Activated T-helper 2 cell treated with anti-CD3 and anti-CD28 coated beads, Interferon-gamma antibody, Interleukin-2, Interleukin-4, amounts not matched to agents 10 μg/mL and 5 μg/mL and 100 μg/mL, durations not matched to agents 14 hours and 24 hours and 36 hours (primary cell): Measurements from ENCODE around the gene MPHOSPH9. TPM values are rescaled to one million over a fixed set of nuclear protein-coding genes. Genes with fewer than 3 reads are reported as not detected.

Source experiments
- DNase-seq: peaks from one replicate; pipeline ENCODE4 v3.0.0; 2021; ENCODE audit warnings: low spot score
- H3K27ac Mint-ChIP-seq: one replicate; pipeline ENCODE4 v1.8.0; 2021; ENCODE audit warnings: mixed read lengths
- H3K27me3 Mint-ChIP-seq: one replicate; pipeline ENCODE4 v1.8.0; 2021; ENCODE audit warnings: low read depth, mixed read lengths
- H3K36me3 Mint-ChIP-seq: one replicate; pipeline ENCODE4 v1.8.0; 2021; ENCODE audit warnings: low read depth, mixed read lengths
- H3K4me1 Mint-ChIP-seq: one replicate; pipeline ENCODE4 v1.8.0; 2021; ENCODE audit warnings: low read depth, mixed read lengths
- H3K4me3 Mint-ChIP-seq: one replicate; pipeline ENCODE4 v1.8.0; 2021; ENCODE audit warnings: low read depth, mild to moderate bottlenecking, moderate library complexity, mixed read lengths
- H3K9me3 Mint-ChIP-seq: one replicate; pipeline ENCODE4 v1.8.0; 2021; ENCODE audit warnings: mixed read lengths
- intact Hi-C: fragments of 100-400 bp; cut with micrococcal nuclease; formaldehyde crosslinking; loops from one replicate; pipeline ENCODE4 v1.15.1; 2023
- total RNA-seq: library from RNA; stranded (reverse); gene quantifications from 2 replicates; pipeline ENCODE4 v1.2.3, GENCODE V29; 2022

The MPHOSPH9 gene, protein sequence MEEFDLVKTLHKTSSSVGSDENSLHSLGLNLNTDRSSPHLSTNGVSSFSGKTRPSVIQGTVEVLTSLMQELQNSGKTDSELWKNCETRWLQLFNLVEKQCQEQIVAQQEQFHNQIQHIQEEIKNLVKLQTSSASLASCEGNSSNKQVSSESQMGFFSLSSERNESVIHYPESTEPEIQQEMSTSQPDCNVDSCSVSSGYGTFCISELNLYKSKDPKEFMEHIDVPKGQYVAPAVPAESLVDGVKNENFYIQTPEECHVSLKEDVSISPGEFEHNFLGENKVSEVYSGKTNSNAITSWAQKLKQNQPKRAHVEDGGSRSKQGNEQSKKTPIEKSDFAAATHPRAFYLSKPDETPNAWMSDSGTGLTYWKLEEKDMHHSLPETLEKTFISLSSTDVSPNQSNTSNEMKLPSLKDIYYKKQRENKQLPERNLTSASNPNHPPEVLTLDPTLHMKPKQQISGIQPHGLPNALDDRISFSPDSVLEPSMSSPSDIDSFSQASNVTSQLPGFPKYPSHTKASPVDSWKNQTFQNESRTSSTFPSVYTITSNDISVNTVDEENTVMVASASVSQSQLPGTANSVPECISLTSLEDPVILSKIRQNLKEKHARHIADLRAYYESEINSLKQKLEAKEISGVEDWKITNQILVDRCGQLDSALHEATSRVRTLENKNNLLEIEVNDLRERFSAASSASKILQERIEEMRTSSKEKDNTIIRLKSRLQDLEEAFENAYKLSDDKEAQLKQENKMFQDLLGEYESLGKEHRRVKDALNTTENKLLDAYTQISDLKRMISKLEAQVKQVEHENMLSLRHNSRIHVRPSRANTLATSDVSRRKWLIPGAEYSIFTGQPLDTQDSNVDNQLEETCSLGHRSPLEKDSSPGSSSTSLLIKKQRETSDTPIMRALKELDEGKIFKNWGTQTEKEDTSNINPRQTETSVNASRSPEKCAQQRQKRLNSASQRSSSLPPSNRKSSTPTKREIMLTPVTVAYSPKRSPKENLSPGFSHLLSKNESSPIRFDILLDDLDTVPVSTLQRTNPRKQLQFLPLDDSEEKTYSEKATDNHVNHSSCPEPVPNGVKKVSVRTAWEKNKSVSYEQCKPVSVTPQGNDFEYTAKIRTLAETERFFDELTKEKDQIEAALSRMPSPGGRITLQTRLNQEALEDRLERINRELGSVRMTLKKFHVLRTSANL
- total RNA-seq, result 97.0 and 99.7 TPM in 2 replicates

DNA sequence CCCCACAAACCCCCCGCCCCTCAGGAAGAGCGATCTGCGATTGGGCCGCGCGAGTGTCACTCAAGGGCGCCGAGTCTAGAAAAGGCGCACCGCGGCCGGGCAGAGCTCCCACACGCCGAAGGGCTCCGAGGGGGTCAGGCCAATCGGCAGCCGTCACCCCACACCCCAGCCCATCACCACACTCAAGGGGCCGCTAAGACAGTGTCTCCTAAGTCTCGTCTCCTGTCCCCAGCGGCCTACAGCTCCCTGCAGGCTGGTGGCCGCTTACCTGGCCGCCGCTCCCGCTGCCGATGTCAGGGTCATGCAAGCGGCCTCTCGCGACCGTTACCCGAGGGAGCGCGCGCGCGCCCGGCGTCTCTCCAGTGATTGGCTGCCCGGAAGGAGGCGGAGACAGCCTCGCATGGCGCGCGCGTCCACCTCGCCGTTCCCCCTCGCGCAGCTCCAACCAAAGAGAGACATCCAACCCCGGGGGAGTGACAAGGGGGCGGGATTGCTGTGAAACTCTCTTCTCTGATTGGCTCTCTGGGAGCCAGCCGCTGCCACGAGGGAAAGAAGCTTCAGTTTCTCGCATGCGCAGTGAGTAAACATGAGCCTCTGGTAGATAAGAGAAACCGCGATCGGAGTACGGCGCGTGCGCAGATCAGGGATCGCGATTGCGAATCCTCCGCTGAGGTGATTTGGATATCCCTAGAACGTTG lies at the start of gene MPHOSPH9, which contains the start of gene MTRFR:
Gene MPHOSPH9, minus strand, starts transcription at position 335 of the 698 bp plus-strand sequence. CDS start 2,777 bp downstream, outside the sequence.
Gene MTRFR, plus strand, starts transcription at position 630 of the 698 bp plus-strand sequence. CDS start 20,239 bp downstream, outside the sequence.
- intact Hi-C loops, result loop anchor here (1.0 to 10.0 kb wide), 5 partner anchors 10 to 482 kb away; partner anchors contain the start of genes ATP6V0A2 and DDX55
- Mint-ChIP-seq H3K9me3 (no peaks in the 10 kb centered on the region), H3K27ac (peak within 1 kb of the TSS; percentile 91), H3K4me3 (peak within 1 kb of the TSS; percentile 96), H3K36me3 (peaks cover 51% of the 10 kb centered on the region), H3K4me1 (peaks cover 50% of the 10 kb centered on the region), H3K27me3 (no peaks in the 10 kb centered on the region)
- peak; percentile 99 for DNase-seq

DNA sequence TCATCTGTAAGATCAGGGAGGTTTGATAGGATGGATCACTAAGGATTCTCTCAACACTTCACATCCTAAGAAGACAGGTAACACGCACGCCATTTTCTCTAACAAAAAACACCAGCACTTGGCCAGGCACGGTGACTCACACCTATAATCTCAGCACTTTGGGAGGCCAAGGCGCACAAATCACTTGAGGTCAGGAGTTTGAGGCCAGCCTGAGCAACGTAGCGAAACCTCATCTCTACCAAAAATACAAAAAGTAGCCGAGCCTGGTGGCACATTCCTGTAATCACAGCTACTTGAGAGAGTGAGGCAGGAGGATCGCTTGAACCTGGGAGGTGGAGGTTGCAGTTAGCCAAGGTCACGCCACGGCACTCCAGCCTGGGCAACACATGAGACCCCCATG lies 49.2 kb upstream of the MPHOSPH9 start:
- no peak for DNase-seq

DNA sequence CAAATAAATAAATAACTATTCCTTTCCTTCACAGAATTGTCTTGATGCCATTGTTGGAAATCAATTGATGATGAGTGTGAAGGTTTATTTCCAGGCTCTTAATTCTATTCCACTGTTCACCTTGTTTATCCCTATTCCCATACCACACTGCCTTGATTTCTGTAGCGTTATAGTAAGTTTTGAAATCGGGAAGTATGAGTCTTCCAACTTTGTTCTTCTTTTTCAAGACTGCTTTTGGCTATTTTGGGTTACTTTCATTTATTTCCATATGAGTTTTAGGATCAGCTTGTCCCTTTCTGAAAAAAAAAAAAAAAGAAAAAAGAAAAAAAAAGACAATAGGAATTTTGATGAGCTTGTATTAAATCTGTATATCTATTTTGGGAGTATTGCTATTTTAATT lies 48.0 kb upstream of the MPHOSPH9 start:
- Mint-ChIP-seq H3K27ac (no peak overlapping the region), H3K4me3 (no peak overlapping the region)
- intact Hi-C loops, result no loop called here

More for the DNA sequence above, 49.2 kb upstream of the MPHOSPH9 start:
- Mint-ChIP-seq H3K9me3 (no peaks in the 10 kb centered on the region), H3K36me3 (no peaks in the 10 kb centered on the region), H3K4me1 (peaks cover 4% of the 10 kb centered on the region), H3K27me3 (no peaks in the 10 kb centered on the region), H3K4me3 (no peak overlapping the region), H3K27ac (no peak overlapping the region)
- intact Hi-C loops, result no loop called here

DNA sequence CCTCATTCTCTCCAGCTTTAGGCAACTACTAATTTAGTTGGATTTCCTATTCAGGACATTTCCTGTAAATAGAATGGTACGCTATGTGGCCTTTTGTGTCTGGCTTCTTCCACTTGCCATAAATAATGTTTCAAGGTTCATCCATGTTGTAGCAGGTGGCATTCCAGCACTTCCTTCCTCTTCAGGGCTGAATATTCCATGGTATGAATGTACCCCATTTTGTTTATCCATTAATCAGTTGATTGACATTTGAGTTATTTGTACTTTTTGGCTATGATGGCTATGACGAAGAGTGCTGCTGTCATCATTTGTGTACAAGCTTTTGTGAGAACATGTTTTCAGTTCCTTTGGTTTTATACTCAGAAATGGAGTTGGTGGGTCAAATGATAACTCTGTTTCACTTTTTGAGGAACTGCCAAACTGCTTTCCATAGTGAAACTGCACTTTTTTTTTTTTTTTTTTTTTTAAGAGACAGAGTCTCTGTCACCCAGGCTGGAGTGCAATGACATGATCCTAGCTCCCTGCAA lies 45.2 kb upstream of the MPHOSPH9 start:
- intact Hi-C loops, result loop anchor here (2.0 kb wide), 1 partner anchor 87 kb away; the partner anchor contains the start of gene SBNO1
- peak overlapping the region; percentile 96 for H3K27ac Mint-ChIP-seq
- H3K36me3 Mint-ChIP-seq, result no peaks in the 10 kb centered on the region
- no peaks in the 10 kb centered on the region for H3K27me3 Mint-ChIP-seq
- H3K9me3 Mint-ChIP-seq, result no peaks in the 10 kb centered on the region
- no peak for DNase-seq
- peaks cover 4% of the 10 kb centered on the region for H3K4me1 Mint-ChIP-seq
- H3K4me3 Mint-ChIP-seq, result no peak overlapping the region

More for the DNA sequence above, 48.0 kb upstream of the MPHOSPH9 start:
- DNase-seq, result no peak
- no peaks in the 10 kb centered on the region for H3K9me3 Mint-ChIP-seq
- peaks cover 4% of the 10 kb centered on the region for H3K4me1 Mint-ChIP-seq
- H3K36me3 Mint-ChIP-seq, result no peaks in the 10 kb centered on the region
- no peaks in the 10 kb centered on the region for H3K27me3 Mint-ChIP-seq

DNA sequence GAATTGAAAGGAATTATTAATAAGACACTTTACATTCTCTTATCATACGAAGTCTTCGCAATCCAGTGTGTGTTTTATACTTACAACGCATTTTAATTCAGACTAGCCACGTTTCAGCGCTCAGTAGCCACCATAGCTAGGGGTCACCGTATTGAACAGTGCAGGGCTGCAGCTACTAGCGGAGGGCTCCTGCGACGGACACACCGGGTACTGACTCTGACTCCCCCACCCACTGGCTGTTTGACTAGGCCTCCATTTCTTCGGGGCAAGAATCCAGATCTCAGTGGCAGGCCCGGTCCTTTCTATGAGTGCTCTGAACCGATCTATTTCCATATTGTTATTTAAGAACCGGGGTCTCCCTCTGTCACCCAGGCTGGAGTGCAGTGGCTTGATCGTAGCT lies 40.2 kb upstream of the MPHOSPH9 start:
- Mint-ChIP-seq H3K4me1 (peaks cover 17% of the 10 kb centered on the region), H3K9me3 (no peaks in the 10 kb centered on the region), H3K36me3 (no peaks in the 10 kb centered on the region), H3K4me3 (peak overlapping the region; percentile 21), H3K27ac (no peak overlapping the region), H3K27me3 (no peaks in the 10 kb centered on the region)
- DNase-seq, result no peak
- intact Hi-C loops, result no loop called here

DNA sequence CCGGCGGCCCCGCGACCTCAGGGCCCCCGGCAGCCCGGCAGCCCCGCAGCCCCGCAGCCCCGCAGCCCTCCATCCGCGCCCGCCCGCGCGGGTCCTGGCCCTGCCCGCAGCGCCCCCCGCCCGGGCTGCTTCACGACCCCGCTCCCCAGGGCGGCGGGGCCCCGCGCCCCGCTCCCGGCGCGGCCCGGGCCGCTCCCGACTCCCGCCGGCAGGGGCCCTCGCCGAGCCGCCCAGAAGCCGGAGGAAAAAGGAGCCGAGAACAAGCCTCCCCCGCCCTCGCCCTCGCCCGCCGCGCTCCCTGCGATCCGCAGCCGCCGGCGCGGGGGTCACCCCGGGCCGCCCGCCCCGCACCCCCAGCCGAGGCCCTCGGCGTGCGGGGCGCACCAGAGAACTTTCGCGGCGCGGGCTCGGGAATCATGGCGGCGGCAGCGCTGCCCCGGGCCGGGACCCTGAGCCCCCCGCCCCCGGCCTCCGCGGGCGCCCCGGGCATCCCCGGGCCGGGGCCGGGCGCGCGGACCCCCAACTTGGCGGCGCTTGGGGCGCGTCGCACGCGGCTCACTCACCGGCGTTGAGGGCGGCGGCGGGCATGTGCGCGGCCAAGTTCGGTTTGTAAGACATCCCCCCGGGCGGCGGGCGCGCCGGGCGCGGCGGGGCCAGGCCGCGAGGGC lies 38.2 kb upstream of the MPHOSPH9 start:
- H3K4me3 Mint-ChIP-seq, result no peak overlapping the region
- no peaks in the 10 kb centered on the region for H3K9me3 Mint-ChIP-seq
- H3K36me3 Mint-ChIP-seq, result no peaks in the 10 kb centered on the region
- H3K27me3 Mint-ChIP-seq, result no peaks in the 10 kb centered on the region
- DNase-seq, result peak; percentile 69
- intact Hi-C loops, result no loop called here
- peaks cover 18% of the 10 kb centered on the region for H3K4me1 Mint-ChIP-seq
- H3K27ac Mint-ChIP-seq, result no peak overlapping the region

DNA sequence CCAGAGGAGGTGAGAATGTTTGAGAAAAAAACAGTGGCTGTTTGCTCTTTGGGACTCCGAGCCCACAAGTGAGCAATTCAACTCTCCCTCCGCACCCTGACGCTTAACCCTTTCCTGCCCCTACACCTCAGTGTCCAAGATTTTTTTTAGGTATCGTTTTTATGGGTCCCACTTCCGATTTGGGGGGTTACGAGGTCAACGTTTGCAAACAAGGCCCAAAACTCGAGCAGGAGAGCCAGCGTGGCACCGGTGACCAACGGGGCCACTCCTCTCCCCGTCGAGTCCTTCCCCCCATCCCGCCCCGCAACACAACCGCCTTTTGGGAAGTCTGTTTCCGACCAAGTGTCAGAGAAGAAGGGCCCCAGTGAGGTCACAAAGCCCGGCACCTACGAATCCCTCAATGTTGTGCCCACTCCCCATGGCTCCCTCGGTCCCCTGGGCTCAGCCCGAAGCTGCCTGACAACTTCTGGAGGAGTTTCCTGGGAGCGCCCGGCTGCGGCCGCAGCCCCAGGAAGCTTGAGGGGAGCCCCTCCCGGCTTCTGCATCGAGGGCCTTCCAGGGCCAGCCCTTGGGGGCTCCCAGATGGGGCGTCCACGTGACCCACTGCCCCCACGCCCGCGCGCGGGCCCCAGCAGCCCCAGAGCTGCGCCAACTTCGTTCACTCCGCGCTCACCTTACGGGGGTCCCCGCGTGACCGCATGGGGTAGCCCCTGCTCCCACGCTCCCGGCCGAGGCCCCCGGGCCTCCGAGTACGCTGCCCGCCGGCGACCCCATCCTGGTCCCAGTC lies 37.5 kb upstream of the MPHOSPH9 start:
- Mint-ChIP-seq H3K27ac (peak overlapping the region; percentile 89), H3K36me3 (no peaks in the 10 kb centered on the region), H3K27me3 (no peaks in the 10 kb centered on the region), H3K4me3 (peak overlapping the region; percentile 88), H3K9me3 (no peaks in the 10 kb centered on the region), H3K4me1 (peaks cover 18% of the 10 kb centered on the region)
- intact Hi-C loops, result no loop called here
- DNase-seq, result peak; percentile 23

DNA sequence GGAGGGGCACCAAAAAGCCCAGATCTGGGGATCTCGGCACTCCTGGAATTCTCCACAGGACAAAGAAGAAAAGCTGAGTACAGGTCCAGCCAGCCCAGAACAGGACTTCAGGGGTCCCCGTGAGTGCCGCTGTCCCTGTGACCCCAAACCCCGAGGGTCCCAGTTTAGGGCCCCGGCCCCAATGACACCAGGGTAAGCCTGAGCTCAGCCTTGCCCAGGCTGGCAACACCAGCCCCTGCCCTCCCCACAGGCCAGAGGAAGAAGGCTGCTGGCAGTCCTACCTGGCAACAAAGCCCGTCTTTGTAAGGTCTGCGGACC lies 36.9 kb upstream of the MPHOSPH9 start:
- Mint-ChIP-seq H3K27ac (peak overlapping the region; percentile 89), H3K9me3 (no peaks in the 10 kb centered on the region), H3K4me3 (peak overlapping the region; percentile 88), H3K36me3 (peaks cover 2% of the 10 kb centered on the region), H3K4me1 (peaks cover 18% of the 10 kb centered on the region), H3K27me3 (no peaks in the 10 kb centered on the region)
- DNase-seq, result no peak
- intact Hi-C loops, result no loop called here

DNA sequence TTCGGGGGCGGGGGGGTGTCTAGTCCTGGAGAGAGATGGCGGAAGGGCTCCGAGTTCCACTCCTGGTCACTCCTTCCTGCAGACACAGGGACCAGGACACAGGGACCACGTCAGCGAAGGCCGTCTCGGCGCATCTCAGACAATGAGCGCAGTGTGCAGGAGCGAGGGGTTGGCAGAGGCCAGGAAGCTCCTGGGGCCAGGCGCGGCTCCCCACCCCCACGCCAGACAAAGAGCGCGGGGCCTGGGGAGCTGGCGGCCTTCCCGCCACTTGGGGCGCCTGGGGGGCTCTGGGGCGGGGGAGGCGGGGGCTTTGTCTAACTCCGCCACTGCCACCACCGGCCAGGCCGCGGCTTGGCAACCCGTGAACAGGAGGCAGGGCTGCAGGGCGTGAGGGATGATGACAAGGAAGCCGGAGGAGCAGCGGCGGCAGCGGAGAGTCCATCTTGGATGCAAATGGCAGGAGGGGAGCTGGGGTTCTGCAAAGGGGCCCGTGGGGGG lies 36.5 kb upstream of the MPHOSPH9 start:
- Mint-ChIP-seq H3K36me3 (peaks cover 6% of the 10 kb centered on the region), H3K27ac (peak overlapping the region; percentile 83), H3K4me1 (peaks cover 18% of the 10 kb centered on the region), H3K9me3 (no peaks in the 10 kb centered on the region), H3K4me3 (peak overlapping the region; percentile 88), H3K27me3 (no peaks in the 10 kb centered on the region)
- peak; percentile 34 for DNase-seq
- intact Hi-C loops, result no loop called here

DNA sequence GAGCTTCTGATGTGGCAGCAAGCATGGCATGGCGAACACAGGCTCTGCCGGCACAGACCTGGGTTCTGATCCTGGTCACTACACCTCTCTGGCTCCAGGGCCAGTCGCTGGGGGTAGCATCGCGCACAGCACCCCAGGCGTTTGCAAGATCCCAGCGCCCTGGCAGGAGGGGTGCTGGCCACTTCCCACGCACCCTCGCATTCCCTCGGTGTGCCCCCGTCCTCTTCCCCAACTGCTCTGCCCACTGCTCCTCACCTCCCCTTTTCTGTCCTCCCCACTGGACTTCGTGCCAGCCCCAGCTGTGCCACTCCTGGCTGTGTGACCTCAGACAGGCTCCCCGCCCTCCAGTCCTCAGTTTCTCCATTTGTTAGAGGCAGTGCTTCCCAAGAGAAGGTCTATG lies 35.9 kb upstream of the MPHOSPH9 start:
- H3K4me3 Mint-ChIP-seq, result peak overlapping the region; percentile 64
- peak overlapping the region; percentile 42 for H3K27ac Mint-ChIP-seq
- peaks cover 18% of the 10 kb centered on the region for H3K4me1 Mint-ChIP-seq
- intact Hi-C loops, result no loop called here
- H3K9me3 Mint-ChIP-seq, result no peaks in the 10 kb centered on the region
- DNase-seq, result no peak
- H3K36me3 Mint-ChIP-seq, result peaks cover 8% of the 10 kb centered on the region
- H3K27me3 Mint-ChIP-seq, result no peaks in the 10 kb centered on the region
